Measurements from ENCODE around the gene NBEAL1. TPM values are rescaled to one million over a fixed set of nuclear protein-coding genes. Genes with fewer than 3 reads are reported as not detected.
"Not testable (repeated sequence)": the region's sequence is repeated elsewhere in the genome, so short reads cannot be mapped to it uniquely, and the experiment has no call there.

The NBEAL1 gene
- total and polyA plus RNA-seq, 10 donors = 3.5 to 34.3 (median 24.2) TPM

DNA sequence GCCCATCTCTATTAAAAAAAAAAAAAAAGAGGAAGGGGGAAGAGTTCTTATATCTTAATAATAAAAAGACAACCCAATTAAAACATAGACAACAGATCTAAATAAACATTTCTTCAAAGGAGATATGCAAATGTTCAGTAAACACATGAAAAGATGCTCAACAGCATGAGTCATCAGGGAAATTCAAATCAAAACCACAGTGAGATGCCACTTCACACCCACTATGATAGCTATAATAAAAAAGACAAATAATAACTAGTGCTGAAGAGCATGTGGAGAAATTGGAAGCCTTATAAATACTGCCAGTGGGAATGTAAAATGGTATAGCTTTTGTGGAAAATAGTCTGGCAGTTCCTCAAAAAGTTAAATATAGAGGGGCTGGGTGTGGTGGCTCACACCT lies 162.7 kb downstream of the NBEAL1 start:
- Histone ChIP-seq H3K27ac (no peak overlapping the region), H3K4me3 (no peak overlapping the region), H3K36me3 (peaks cover 0 to 66% (median 11%) of the 10 kb centered on the region in 6 donors), H3K9me3 (no peaks in the 10 kb centered on the region), H3K4me1 (no peaks in the 10 kb centered on the region), H3K27me3 (replicated peaks in 1 of 7) (no peaks in the 10 kb centered on the region)
- intact Hi-C loops (cut with DNase I; ENCODE audit: low total_unique reads) = no loop called here
- no peak for DNase-seq
- TF ChIP-seq POLR2AphosphoS5 (IDR thresholded peaks at IDR 0.05) (no peak), POLR2A (IDR thresholded peaks at IDR 0.05) (no peak)
- TF ChIP-seq, protein P1, sequence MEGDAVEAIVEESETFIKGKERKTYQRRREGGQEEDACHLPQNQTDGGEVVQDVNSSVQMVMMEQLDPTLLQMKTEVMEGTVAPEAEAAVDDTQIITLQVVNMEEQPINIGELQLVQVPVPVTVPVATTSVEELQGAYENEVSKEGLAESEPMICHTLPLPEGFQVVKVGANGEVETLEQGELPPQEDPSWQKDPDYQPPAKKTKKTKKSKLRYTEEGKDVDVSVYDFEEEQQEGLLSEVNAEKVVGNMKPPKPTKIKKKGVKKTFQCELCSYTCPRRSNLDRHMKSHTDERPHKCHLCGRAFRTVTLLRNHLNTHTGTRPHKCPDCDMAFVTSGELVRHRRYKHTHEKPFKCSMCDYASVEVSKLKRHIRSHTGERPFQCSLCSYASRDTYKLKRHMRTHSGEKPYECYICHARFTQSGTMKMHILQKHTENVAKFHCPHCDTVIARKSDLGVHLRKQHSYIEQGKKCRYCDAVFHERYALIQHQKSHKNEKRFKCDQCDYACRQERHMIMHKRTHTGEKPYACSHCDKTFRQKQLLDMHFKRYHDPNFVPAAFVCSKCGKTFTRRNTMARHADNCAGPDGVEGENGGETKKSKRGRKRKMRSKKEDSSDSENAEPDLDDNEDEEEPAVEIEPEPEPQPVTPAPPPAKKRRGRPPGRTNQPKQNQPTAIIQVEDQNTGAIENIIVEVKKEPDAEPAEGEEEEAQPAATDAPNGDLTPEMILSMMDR (IDR thresholded peaks at IDR 0.05 in 8 of 11, conservative IDR thresholded peaks at IDR 0.05 in 3 of 11) = no peak

DNA sequence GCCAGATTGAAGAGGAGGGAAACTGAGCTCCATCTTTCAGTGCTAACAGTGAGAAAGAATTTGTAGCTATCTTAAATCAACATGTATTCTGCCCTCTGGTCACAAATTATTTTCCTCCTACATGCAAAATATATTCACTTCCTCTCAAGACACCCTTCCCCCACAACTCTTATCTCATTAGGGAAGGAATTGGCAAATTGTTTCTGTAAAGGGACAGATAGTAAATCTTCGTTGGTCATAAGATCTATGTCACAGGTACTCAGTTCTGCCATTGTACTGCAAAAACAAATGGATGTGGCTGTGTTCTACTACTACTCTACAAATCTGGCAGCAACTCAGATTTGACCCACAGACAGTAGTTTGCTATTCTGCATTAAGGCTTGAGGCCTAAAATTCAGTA lies 171.2 kb downstream of the NBEAL1 start:
- no peaks in the 10 kb centered on the region for H3K27me3 ChIP-seq (replicated peaks in 1 of 7)
- H3K9me3 ChIP-seq = no peaks in the 10 kb centered on the region
- no peak overlapping the region for H3K27ac ChIP-seq
- peaks cover 0 to 81% (median 20%) of the 10 kb centered on the region in 6 donors for H3K36me3 ChIP-seq
- no peaks in the 10 kb centered on the region for H3K4me1 ChIP-seq
- H3K4me3 ChIP-seq = no peak overlapping the region
- WGBS, 5 donors = 58 to 74% (median 60%) methylated on average over 1 of the region's 1 CpG
- DNase-seq = no peak
- TF ChIP-seq POLR2AphosphoS5 (IDR thresholded peaks at IDR 0.05) (no peak), POLR2A (IDR thresholded peaks at IDR 0.05) (no peak)
- TF ChIP-seq, protein P1 (IDR thresholded peaks at IDR 0.05 in 8 of 11, conservative IDR thresholded peaks at IDR 0.05 in 3 of 11) = no peak
- intact Hi-C loops (cut with DNase I; ENCODE audit: low total_unique reads) = no loop called here

DNA sequence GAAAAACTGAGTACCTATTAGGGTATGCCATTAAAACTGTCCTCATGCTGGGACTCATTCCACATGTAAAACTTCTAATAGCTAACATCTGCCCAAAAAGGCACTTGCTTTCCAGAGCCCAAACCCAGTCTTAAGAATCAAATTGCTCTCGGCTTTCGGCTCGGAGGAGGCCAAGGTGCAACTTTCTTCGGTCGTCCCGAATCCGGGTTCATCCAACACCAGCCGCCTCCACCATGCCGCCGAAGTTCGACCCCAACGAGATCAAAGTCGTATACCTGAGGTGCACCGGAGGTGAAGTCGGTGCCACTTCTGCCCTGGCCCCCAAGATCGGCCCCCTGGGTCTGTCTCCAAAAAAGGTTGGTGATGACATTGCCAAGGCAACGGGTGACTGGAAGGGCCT lies 175.9 kb downstream of the NBEAL1 start:
- peaks cover 0 to 80% (median 18%) of the 10 kb centered on the region in 6 donors for H3K36me3 ChIP-seq

DNA sequence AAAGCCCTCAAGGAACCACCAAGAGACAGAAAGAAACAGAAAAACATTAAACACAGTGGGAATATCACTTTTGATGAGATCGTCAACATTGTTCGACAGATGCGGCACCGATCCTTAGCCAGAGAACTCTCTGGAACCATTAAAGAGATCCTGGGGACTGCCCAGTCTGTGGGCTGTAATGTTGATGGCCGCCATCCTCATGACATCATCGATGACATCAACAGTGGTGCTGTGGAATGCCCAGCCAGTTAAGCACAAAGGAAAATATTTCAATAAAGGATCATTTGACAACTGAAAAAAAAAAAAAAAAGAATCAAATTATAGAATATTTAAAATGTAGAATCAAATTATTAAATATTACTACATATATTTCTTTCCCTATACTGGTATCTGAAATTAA lies 176.4 kb downstream of the NBEAL1 start:
- intact Hi-C loops (cut with DNase I; ENCODE audit: low total_unique reads); H3K27me3 ChIP-seq (replicated peaks in 1 of 7); H3K27ac ChIP-seq; DNase-seq; H3K9me3 ChIP-seq; H3K4me1 ChIP-seq; H3K4me3 ChIP-seq: not testable (repeated sequence)
- peaks cover 0 to 81% (median 18%) of the 10 kb centered on the region in 6 donors for H3K36me3 ChIP-seq
- 95 to 99% (median 98%) methylated on average over 6 of the region's 6 CpGs for WGBS, 5 donors

More for the DNA sequence above, 175.9 kb downstream of the NBEAL1 start:
- H3K9me3 ChIP-seq; H3K4me3 ChIP-seq; intact Hi-C loops (cut with DNase I; ENCODE audit: low total_unique reads); H3K27me3 ChIP-seq (replicated peaks in 1 of 7); H3K27ac ChIP-seq; DNase-seq; H3K4me1 ChIP-seq: not testable (repeated sequence)
- 96 to 98% (median 97%) methylated on average over 9 to 17 of the region's 17 CpGs for WGBS, 5 donors

DNA sequence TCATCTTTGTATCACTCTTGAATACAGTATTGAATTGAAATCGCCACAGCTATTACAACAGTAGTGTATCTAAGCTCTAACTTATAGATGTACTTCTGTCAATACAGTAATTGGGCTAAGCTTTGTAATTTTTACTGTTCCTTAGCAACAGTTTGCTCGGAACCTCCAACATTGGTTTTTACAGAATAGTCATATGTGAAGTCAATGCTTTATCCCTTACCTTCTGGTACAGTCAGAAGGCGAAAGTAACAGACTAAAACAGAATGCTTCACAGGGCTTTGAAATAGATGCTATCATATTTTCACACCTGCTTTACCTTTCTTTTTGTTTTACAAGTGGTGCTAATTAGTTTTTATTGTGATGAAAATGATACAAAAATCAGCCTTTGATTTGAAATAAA lies 177.3 kb downstream of the NBEAL1 start:
- 86 to 93% (median 90%) methylated on average over 3 of the region's 3 CpGs for WGBS, 5 donors
- H3K36me3 ChIP-seq = peaks cover 0 to 75% (median 18%) of the 10 kb centered on the region in 6 donors
- no peak for DNase-seq
- no peak for TF ChIP-seq POLR2AphosphoS5 (IDR thresholded peaks at IDR 0.05)
- TF ChIP-seq, protein P1 (IDR thresholded peaks at IDR 0.05 in 8 of 11, conservative IDR thresholded peaks at IDR 0.05 in 3 of 11) = no peak
- TF ChIP-seq POLR2A (IDR thresholded peaks at IDR 0.05) = no peak
- no peaks in the 10 kb centered on the region for H3K27me3 ChIP-seq (replicated peaks in 1 of 7)
- no peaks in the 10 kb centered on the region for H3K4me1 ChIP-seq
- H3K4me3 ChIP-seq = no peak overlapping the region
- no peak overlapping the region for H3K27ac ChIP-seq
- H3K9me3 ChIP-seq = no peaks in the 10 kb centered on the region
- intact Hi-C loops (cut with DNase I; ENCODE audit: low total_unique reads) = no loop called here

All from spleen (tissue), 11 donors.